ENCODE data around the gene POPDC2.

POPDC2 gene

DNA sequence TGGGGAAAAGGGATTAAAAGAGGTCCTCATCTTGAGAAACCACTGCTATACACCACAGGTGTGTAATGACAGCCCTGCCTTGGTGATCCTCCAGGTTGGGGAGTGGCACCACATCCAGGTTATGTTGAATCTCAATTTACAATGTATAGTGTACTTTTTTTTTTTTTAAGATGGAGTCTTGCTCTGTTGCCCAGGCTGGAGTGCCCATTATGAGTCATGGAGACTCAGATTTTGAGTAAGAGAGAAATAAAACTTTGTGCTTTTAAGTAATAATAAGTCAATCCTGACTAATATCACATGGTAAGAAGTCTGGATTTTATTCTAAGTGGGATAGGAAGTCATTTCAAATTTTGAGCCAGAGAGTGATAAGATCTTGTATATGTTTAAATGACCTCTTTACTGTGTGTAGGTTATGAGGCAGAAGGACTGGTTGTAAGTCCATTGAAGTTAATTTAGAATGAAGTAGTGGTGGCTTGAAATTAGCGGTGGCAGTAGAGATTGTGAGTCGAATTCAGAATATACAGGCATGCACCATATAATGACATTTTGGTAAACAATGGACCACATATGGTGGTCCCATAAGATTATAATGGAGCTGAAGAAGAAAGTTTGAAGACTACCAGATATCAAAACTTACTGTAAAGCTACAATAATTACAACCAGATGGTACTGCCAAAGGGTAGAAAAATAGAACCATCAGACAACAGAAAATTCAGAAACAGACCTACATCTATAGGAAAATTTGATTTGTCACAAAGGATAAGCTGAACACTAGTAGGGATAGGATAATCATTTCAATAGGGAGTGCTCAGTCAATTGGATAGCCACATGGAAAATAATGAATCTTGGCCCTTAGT lies 20.7 kb downstream of the POPDC2 start:
- no peak for DNase-seq

DNA sequence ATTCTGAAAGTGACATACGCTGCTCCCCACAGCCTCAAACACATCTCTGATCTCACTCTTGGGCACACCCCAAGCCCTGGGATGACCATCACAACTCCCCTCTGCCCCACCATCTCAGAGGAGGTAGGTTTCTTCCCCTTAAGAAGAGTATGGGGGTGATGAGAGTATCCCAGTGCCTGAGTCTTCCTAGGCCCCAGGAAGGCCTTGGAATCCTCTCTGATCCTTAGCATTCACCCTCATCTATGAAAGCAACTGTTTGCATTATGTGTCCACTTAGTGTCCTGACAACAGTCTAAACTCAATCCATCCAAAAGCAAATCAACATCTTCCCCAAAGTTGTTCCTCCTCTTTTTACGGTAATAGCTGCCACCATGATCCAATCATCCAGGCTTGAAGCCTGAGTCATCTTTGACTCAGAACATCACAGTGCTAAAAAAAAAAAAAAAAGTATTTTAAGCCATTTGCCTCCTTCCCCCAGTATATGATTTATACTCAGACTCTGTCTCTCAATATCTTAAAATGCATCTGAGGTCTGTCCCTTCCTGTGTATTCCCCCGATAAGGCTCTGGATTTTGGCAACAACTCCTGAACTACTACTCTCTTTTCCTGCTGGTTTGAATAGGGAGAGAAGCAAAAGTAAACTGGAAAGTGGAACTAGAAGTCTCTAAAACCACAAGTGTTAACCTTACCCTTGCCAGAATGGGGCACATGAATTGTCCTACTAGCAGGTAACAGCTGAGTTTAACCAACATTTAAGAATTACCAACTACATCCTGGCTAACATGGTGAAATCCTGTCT lies 22.5 kb downstream of the POPDC2 start:
- no peak for DNase-seq

DNA sequence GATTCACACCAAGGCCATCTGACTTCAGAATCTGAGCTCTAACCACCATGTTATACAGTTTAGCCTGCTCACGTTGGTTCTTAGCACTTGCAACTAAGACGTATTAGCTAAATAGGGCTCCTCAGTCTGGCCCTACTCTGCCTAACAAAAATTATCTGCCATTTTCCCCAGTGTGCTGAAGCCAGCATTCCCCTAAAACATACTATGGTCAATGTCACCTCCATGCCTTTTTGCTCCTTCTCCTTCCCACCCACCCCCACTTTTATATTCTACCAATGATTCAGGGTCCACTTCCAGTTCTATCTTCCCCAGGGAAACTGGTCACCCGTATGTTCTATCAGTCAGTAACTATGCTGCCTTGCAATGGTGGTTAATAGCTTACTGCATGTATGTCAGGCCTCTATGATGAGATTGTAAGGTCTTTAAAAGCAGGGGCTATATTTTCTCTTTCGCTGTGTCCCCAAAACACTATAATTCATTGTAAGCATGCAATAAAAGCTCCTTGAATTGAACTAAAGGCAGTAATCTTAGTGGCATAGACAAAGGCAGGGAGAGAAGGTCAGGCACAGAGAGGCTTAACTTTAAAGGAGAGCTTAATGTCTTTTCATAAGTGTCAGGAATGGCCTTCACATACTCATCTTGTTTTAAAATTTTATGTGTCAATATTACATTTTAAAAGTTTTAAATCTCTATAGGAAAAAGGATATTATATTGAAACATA lies 23.3 kb downstream of the POPDC2 start:
- no peak for DNase-seq

DNA sequence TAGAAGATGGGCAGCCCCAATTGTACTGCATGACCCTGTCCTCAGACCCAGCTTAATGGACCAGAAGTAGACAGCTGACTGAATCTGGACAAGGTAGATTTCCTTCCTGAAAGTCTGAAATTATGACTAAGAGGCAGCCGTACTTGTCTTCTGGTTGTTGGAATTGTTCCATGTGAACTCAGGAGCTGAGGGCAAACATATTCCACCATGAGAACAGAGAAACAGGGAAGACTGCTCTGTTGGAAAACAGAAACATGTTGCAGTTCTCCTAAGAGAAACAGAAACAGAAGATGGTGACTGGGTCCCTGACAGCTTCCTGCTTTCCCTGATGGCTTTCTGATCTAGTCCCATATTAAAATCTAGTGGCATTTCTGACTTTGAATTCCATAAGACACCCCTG lies 24.1 kb downstream of the POPDC2 start:
- DNase-seq = no peak

DNA sequence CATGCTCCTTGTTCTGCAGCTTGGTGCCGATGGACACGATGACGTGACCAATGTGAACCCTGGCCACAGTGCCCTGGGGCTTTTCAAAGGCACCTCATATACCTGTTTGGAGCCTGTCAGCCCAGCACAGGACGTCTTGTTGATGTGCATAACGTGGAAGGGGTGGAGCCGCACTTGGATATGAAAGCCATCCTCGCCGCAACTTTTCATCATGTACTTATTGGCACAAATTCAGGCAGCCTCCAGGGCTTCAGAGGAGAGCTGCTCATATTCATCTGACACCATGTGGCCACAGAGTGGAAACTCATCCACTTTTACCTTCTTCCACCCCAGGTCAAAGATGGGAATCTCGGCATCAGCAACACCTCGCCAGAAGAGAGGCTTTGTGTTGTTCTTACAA lies 24.7 kb downstream of the POPDC2 start:
- DNase-seq = no peak

DNA sequence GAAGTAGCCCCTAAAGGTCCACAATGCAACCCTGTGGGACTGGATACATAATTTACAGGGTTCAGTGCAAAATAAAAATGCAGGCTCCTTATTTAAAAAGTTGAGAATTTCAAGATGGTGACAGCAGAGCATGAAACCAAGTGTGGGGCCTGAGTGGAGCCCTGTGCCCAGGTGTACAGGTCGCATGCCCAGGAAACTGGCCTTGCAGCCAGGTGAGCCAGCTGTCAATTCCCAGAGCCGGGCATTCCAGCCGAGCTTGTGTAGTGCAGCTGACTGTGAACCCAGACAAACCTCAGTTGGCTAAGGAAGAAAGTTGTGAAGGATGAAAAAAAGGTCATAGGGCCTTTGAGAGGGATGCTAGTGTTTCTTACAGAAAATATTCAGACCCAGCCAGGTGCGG lies 27.6 kb downstream of the POPDC2 start:
- DNase-seq = no peak

DNA sequence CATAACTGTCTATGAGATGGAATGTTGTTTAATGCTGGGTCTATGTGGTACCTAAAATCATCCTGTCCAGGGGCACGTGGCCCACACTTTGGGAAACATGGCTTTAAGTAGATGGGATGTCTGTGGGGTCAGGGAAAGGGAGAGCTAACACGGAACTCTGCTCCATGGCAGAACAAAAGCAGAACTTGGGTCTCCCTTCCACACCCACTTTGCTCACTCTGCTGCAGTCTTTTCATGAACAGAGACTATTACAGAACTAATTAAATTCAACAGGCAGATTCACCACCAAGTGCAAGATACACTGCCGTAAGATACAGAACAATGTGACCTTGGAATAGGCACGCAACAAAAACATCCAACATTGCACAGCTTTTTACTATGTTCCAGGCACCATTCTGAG lies 28.2 kb downstream of the POPDC2 start:
- no peak for DNase-seq

DNA sequence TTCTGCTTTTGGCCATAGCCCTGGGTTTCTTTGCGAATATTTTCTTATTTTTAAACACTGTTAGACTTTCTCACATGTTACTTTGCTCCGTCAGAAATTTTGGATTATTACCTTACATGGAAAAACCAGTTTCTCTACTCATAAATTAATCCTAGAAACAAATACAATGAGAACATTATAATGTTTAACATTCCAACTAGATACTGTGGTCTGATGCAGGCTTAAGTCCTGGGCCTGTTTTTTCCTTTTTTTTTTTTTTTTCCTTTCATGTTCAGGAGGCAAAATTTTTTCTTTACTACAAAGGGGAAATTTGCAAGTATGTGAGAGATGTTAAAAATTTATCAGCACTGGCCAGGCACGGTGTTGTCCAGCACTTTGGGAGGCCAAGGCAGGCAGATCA lies 28.9 kb downstream of the POPDC2 start:
- DNase-seq = no peak

DNA sequence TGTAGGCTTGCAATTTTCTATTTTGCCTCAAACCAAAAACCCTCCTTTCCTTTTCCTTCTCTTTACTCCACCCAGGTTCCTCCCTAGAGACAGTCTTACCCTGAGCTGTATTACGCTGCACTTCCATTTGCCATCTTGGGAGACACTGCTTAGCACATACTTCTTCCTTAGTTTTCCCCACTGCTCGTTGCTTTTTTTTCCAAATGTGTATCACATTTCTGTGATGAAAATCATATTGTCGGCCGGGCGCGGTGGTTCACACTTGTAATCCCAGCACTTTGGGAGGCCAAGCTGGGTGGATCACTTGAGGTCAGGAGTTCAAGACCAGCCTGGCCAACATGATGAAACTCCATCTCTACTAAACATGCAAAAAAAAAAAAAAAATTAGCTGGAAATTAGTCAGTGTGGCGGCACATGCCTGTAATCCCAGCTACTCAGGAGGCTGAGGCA lies 29.5 kb downstream of the POPDC2 start:
- no peak for DNase-seq

DNA sequence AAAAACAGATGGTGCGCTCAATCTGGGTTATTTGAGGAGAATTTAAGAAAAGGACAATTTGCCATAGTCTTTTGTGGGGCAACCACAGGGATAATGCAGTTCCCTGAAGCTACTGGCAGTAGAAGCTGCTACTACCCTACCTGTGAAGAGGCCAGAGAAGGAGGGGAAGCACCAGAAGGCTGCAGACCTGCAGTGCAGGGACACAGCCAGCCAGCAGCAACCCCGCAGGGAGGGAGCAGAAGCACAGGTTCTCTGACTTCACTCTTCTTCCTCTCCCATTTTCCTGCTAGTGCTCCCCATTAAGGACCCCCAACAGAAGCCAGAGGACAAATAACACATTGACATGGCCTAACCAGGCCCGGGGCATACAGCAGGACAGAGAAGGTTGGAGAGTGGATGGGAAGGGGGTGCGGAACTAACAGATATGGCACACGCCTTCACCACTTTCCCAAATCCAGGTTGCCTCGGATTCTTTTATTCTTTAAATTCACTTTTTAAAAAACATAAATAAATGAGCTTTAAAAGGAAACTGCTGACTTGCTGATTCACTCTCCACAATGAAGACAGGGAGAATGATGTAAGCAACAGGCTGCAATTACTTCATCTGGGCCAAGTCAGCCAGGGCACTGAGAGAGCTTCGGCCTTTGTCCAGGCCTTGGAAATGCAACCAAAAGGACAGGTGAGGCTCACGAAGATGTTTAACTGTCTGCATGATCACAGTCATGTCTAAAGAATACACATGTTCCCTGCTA lies 30.1 kb downstream of the POPDC2 start:
- no peak for DNase-seq

DNA sequence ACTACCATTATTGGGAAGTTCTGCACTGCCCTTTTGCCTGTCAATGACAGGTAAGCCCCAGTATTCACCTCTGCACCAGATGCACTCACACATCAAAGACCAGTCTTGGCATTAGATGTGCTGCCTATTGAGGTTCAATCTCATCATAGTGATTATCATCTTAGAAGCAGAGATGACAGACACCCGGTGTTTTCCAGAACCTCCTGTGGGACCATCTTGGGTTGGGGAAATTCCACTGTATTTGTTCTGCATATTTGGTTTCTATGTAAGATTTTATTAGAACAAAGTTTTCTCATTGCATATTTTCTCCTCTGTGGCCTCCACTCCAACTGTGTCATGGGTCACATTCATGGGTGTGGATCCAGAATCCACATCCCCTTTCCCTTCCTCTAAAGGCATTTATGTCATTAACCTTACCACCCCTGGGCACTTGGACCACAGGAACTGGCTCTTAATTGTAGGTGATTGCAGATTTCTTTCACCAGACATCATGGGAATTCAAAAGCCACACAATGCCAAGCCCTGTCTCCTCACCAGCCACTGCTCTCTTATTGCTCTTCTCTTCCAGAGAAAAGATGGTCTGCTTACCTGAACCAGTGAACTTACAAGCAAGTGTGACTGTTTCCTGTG lies 31.5 kb downstream of the POPDC2 start:
- no peak for DNase-seq

DNA sequence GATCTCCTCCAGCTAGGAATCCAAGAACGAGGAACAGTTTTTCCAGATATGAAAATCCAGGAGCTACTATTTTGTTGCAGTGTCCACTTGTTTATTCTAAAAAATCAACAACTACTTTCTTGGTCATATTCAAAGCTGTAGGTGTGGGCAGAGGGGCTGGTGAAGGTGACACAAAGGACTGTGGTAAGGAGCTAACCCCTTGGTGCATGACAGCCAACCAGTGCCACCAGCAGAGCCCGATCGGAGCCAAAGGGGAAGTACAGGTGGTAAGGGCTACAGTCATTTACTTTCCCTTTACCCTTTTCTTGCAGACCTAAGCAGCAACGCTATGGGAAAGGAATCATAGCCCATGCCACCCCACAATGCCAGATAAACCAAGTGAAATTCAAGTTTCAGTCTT lies 32.0 kb downstream of the POPDC2 start:
- no peak for DNase-seq

DNA sequence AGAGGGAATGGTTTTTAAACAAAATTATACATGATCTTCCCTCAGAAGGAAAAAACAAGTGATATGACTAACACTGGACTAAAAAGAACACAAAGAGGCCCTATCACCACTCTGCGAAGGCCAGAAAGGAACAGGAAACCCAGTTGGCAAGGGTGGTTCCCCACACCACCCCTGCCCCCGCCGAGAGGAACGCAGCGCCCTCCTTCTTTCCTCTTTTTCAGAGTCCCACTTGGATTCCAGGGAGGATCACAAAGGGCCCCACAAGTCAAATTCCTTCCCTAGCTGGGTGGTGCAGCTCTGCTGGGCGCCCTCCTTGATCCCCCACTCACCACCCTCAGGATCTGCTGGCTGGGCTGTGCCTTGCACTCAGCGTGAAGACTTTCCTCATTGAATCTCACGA lies 32.9 kb downstream of the POPDC2 start:
- DNase-seq = no peak

DNA sequence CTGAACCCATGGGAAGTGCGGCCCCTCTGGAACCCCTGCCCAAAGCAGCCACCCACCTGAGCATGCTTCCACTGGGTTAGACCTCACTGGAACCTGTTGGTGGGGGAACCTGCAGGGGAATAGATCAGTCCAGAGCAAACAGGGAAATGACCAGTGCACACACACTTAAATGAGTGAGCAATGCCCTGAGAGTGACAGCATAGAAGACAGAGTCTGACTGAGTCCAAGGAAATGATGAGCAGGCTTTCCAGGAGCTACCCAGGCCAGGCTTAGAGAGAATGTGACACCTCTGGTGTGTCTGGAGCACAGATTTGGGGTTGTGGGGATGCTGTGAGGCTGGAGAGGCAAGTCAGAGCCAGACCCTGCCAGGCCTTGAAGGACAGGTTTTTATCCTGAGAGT lies 34.2 kb downstream of the POPDC2 start:
- no peak for DNase-seq

DNA sequence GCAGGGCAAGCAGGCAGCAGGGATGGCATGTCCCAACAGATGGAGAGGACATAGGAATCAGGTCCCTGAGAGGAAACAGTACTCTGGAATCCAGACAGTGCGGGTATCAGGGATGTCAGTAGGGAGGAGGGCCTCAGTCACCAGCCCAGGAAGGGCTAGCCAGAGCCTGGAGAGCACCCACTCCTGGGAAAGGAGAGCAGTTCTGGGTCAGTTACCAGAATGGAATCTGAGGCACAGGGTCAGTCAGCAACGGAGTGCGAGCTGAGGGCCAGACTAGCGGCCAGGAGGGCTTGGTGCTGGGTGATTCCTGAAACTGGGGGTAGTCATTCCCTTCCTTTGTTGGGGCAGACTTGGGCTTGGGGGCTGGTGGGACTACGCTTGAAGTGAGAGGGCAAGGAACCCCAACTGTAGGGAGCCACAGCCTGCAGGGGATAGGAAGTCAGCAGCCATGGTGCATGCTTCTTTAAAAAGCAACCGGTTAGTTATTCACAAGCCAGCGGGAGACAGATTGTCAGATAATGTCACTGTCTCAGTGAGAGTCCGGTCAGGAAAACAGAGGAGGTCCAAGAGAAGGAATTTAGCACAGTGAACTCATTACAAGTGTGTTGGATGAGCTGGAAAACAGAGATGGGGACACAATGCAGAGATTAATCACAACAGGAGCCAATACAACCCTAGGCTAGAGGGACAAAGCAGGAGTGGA lies 34.8 kb downstream of the POPDC2 start:
- DNase-seq = no peak

DNA sequence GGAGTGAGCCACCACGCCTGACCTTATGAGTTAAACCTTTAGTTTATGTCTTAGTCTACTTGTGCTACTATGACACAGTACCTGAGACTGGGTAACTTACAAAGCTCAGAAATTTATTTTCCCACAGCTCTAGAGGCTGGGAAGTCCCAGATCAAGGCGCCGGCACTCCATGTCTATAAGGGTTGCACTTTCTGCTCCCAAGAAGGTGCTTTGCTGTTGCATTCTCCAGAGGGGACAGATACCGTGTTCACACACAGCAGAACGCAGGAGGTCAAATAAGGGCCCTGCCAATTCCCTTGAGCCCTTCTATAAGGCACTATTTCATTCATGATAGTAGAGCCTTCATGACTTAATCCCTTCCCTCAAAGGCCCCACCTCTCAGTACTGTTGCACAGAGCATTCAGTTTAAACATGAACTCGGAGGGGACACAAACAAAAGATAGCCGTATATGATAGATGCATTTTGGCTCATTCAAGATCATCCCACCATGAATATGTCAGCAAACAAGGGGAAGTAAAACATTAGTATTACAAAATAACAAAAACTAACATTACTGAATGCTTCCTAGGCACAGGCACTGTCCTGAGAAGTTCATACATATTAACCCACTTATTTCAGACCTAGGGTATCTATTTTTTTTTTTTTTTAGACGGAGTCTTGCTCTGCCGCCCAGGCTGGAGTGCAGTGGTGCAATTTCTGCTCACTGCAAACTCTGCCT lies 36.2 kb downstream of the POPDC2 start:
- no peak for DNase-seq

DNA sequence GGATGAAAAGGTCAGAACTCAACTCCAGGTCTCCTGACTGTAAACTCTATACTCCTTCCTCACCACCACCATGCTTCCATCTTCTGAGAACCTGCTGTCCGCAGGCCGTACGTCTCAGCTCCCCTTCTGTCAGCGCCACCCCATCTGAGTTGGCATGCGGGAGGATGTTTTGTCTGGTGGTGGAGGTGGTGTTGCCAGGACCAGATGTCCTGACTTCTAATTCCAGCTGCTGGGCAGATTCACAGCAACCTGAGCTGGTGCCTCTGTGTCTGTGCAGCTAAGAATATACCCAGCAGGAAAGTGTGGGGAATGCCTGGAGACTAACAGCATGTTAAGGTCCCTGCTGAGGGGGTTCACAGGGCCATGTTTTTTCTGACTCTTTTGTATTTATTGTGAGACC lies 39.5 kb downstream of the POPDC2 start:
- no peak for DNase-seq

DNA sequence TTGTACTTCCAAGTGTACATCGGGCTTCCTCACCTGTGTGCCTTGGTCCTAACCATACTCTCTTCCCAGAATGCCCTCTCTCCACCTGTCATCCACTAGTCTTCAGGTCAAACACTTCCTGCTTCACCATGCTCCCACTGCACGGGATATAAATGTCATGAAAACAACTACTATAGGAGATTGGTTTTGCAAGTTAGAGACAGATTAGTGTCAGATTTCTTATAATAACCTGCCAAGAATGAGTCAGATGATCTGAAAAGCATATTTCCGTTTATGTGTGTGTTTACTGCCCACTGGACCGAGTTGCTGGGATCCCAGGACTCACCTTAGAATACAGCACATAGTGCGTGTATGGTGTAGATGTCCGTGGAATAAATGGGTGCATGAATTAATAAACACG lies 41.3 kb downstream of the POPDC2 start:
- DNase-seq = no peak

DNA sequence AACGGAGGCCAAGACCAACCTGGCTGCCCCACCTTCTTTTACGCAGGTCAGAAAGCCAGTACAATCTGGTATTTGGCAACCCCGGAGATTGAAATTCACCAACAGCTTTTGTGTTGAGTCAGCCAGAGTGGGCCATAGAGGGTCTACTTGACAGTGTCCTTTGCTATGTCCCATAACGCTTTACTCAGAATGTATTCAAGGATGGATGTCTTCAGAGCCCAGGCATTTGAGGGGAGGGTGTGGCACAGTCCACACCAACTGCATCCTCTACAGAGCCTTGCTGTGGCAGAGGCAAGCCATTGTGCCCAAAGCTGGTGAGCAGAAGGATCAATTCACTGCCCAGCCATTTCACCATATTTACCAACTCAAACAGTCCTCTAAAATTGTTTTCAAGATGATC lies 44.3 kb downstream of the POPDC2 start:
- no peak for DNase-seq

DNA sequence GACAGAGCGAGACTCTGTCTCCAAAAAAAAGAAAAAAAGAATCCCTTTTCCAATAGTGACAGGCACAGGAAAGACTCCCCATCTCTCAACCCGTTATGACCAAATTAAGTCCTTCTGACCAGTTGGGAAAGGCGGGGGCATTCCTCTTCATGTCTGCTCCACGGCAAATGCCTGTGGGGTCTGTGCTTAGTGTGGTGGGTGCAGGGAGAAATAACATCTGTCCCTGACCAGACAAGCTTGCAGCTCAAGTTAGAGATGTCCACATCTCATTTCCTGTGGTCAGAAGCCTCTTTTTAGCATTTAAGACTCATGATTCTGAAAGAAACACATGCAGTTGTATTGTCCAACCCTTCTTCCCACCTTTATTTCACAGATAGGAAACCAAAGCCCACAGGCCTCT lies 46.5 kb downstream of the POPDC2 start:
- DNase-seq = no peak

DNA sequence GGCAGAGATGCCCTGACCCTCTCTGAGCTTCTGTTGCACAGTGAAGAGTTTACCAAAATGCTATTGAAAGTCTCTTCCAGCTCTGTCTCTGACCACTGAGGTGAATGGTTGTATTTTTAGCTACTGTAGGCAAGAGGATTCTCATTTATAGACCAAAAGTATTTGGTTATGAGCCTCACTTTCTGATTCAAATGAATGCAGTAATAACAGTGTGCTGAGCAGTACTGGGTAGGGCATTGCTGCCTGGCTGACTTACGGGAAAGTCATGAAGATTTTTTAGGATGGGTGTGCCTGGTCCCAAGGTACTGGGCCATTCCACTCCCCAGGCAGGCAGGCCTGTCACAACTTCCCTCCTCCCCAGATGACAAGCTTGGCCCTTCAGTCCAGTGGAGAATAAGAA lies 47.2 kb downstream of the POPDC2 start:
- no peak for DNase-seq
